HCT116 (cell line): ENCODE data around the gene COL19A1.

ENCODE experiments used
- EGR1 ChIP-seq: IDR thresholded peaks from 2 replicates; pipeline ENCODE4 v1.6.1; 2012; ENCODE audit warnings: low read depth
- EZH2phosphoT487 ChIP-seq: fragments of 200-600 bp; IDR thresholded peaks from 2 replicates; pipeline ENCODE4 v1.6.1; 2018; ENCODE audit warnings: antibody characterized with exemption, borderline replicate concordance
- TF ChIP-seq, protein P1 (sequence below), 3 experiments: fragments of 200-600 bp in 1 of 3; sonication (generic) in 1 of 3; IDR thresholded peaks in 2 of 3; conservative IDR thresholded peaks in 1 of 3; 2 replicates each; pipeline ENCODE4 v1.5.1; 2012 to 2017; ENCODE audit warnings: low read depth in 2 of 3, low read length in 2 of 3, antibody characterized with exemption in 1 of 3, borderline replicate concordance in 1 of 3, control low read depth in 1 of 3, mild to moderate bottlenecking in 1 of 3, mixed read lengths in 1 of 3, mixed run types in 1 of 3, moderate library complexity in 1 of 3; ENCODE audit not compliant: insufficient read depth in 1 of 3

DNA sequence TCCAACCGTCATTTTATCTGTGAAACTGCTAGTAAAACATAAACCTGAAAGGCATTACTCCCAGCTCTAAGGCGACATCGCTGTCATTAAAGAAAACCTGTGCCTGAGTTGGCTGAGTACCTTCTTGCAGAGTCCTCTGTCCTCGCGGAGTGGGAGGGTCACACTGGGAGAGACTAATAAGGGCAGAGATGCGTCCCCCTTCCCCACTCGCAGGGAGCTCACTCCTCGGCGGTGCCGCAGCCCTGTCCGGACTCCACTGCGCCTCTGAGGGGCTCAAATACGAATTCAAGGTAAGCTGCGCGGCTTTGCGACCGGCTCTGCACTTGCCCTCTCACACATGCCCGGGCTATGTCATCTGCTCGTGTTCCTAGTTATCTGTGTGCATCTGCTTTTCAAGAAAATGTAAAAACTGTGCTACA lies at the start of gene COL19A1:
- TF ChIP-seq EZH2phosphoT487 (no peak), EGR1 (no peak)
- TF ChIP-seq, protein P1, sequence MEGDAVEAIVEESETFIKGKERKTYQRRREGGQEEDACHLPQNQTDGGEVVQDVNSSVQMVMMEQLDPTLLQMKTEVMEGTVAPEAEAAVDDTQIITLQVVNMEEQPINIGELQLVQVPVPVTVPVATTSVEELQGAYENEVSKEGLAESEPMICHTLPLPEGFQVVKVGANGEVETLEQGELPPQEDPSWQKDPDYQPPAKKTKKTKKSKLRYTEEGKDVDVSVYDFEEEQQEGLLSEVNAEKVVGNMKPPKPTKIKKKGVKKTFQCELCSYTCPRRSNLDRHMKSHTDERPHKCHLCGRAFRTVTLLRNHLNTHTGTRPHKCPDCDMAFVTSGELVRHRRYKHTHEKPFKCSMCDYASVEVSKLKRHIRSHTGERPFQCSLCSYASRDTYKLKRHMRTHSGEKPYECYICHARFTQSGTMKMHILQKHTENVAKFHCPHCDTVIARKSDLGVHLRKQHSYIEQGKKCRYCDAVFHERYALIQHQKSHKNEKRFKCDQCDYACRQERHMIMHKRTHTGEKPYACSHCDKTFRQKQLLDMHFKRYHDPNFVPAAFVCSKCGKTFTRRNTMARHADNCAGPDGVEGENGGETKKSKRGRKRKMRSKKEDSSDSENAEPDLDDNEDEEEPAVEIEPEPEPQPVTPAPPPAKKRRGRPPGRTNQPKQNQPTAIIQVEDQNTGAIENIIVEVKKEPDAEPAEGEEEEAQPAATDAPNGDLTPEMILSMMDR (IDR thresholded peaks at IDR 0.05 in 2 of 3, conservative IDR thresholded peaks at IDR 0.05 in 1 of 3; ENCODE audit: borderline replicate concordance in 1 of 3, insufficient read depth in 1 of 3, low read depth in 2 of 3, low read length in 2 of 3) = no peak
